Activated T-cell treated with anti-CD3 and anti-CD28 coated beads, Interleukin-2, amount 50 U/mL, for 48 hours (primary cell): ENCODE results near the gene GAK.
"Not testable (repeated sequence)": the region's sequence is repeated elsewhere in the genome, so short reads cannot be mapped to it uniquely, and the experiment has no call there.

Experiments used
- DNase-seq, 2 experiments: peaks; one replicate each; pipeline ENCODE4 v3.0.0-alpha.2; 2020

Gene GAK

GRCh38 chr4:808860-809570 lies 123.1 kb downstream of the GAK start:
- no peak for DNase-seq

DNA sequence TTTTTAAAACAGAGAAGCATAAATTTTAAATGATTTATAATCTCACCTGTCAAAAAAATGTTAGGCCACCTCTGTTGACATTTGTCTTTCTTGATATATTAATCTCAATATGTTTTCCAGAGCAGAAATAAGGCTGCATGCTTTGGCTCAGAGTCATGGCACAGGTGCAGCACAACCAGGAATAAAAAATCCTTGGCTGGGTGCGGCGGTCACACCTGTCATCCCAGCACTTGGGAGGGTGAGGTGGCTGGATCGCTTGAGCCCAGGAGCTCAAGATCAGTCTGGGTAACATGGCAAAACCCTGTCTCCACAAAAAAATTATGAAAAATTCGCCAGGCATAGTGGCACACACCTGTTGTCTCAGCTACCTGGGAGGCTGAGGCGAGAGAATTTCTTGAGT lies 124.3 kb downstream of the GAK start:
- no peak for DNase-seq

DNA sequence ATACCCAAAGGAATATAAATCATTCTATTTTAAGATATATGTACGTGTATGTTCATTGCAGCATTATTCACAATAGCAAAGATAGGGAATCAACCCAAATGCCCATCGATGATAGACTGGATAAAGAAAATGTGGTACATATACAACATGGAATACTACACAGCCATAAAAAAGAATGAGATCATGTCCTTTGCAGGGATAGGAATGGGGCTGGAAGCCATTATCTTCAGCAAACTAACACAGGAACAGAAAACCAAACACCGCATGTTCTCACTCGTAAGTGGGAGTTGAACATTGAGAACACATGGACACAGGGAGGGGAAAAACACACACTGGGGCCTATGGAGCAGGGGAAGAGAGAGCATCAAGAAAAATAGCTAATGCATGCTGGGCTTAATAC lies 125.1 kb downstream of the GAK start:
- DNase-seq, result not testable (repeated sequence)

GRCh38 chr4:804804-805203 lies 127.3 kb downstream of the GAK start:
- no peak for DNase-seq

- DNase-seq, result no peak
Measured at GRCh38 chr4:803884-804283, 128.2 kb downstream of the GAK start.

DNA sequence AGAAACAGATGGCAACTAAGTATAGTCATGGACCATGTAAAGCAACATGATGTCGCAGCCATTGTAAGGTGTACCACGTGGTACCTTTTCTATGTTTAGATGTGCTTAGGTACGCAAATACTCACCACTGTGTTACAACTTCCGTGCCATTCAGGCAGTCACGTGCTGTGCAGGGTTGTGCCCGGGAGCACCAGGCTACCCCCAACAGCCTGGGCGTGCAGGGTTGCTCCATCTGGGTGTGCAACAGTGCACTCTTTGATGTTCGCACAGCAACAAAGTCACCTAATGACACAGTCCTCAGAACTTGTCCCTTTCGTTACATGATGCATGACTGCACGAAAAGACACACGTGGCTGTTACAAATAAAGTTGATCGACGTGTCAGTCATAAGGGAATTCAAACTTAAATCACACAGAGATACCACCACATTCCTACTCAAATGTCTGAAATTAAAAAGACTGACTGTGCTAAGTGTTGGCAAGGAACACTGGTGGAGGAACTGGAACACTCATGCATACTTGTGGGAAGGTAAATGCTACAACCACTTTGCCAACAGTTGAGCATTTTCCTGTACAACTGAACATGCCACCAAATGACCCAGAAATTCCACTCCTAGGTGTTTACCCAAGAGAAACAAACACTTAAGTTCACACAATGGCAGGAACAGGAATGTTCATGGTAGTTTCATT lies 130.5 kb downstream of the GAK start:
- no peak for DNase-seq
